HEK293 (cell line): Measurements from ENCODE around the gene NCKAP5.

Experiments
- CTCF ChIP-seq: fragments of 450-650 bp; formaldehyde crosslinking; IDR thresholded peaks from 2 replicates; pipeline ENCODE4 v1.5.1; 2016; ENCODE audit warnings: missing biosample characterization, missing genetic modification characterization
- ZNF350 ChIP-seq: fragments of 450-650 bp; formaldehyde crosslinking; IDR thresholded peaks from 2 replicates; pipeline ENCODE4 v1.5.0; 2017; ENCODE audit warnings: missing biosample characterization, mild to moderate bottlenecking, missing genetic modification characterization

DNA sequence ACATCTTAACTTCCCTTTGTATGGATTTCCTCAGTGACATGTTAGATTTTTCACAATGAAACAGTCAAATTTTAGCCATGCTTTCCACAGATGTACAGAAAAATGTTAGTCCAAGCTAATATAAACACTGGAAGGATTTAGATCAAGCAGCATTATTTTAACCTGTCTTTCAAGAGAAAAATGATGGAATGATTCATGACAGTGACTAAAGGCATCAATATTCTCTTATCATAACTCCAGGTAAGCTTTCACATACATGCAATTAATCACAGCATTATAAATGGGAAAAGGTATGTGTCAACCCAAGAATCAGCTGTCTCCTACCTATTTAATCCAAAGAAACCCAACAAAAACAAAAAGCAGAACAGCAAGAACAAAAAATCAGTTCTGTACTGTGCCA is 92.7 kb downstream of the NCKAP5 start:
- no peak for TF ChIP-seq ZNF350
- no peak for TF ChIP-seq CTCF (tag by site-specific recombination)
